ENCODE data around the gene THADA. TPM values are rescaled to one million over a fixed set of nuclear protein-coding genes. Genes with fewer than 3 reads are reported as not detected.

THADA gene
- total RNA-seq, 1 donor from 2014 or later, result 19.4 TPM

DNA sequence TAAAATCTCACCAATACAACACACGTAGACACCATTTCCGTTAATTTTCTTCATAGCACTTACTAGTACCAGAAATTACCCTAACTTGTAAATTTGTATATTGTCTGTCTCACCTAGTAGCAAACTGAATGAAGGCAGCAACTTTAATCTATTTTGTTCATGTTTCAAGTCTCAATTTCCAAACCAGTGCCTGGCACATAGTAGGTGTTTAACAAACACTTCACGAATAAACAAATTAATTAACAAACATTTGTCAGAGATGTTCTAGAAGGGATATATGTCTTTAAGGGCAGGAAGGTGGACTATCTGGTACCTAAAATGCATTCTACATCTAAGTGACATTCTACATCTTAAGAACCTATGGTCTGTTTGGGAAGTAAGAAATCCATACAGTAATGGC is 963 bp downstream of the THADA start:
- H3K4me3 Mint-ChIP-seq (ENCODE audit: unreplicated experiment), result peak overlapping the region; percentile 92
- H3K9me3 Mint-ChIP-seq (ENCODE audit: unreplicated experiment), result no peaks in the 10 kb centered on the region
- TF ChIP-seq, protein P1, sequence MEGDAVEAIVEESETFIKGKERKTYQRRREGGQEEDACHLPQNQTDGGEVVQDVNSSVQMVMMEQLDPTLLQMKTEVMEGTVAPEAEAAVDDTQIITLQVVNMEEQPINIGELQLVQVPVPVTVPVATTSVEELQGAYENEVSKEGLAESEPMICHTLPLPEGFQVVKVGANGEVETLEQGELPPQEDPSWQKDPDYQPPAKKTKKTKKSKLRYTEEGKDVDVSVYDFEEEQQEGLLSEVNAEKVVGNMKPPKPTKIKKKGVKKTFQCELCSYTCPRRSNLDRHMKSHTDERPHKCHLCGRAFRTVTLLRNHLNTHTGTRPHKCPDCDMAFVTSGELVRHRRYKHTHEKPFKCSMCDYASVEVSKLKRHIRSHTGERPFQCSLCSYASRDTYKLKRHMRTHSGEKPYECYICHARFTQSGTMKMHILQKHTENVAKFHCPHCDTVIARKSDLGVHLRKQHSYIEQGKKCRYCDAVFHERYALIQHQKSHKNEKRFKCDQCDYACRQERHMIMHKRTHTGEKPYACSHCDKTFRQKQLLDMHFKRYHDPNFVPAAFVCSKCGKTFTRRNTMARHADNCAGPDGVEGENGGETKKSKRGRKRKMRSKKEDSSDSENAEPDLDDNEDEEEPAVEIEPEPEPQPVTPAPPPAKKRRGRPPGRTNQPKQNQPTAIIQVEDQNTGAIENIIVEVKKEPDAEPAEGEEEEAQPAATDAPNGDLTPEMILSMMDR (IDR thresholded peaks at IDR 0.05; ENCODE audit: unreplicated experiment), result no peak
- peak overlapping the region; percentile 97 for H3K27ac Mint-ChIP-seq (ENCODE audit: unreplicated experiment)
- no peaks in the 10 kb centered on the region for H3K27me3 Mint-ChIP-seq (ENCODE audit: unreplicated experiment)
- peaks cover 10% of the 10 kb centered on the region for H3K4me1 Mint-ChIP-seq (ENCODE audit: unreplicated experiment)
- H3K36me3 Mint-ChIP-seq (ENCODE audit: low read depth, unreplicated experiment), result no peaks in the 10 kb centered on the region
- DNase-seq (ENCODE audit: low spot score), result no peak

DNA sequence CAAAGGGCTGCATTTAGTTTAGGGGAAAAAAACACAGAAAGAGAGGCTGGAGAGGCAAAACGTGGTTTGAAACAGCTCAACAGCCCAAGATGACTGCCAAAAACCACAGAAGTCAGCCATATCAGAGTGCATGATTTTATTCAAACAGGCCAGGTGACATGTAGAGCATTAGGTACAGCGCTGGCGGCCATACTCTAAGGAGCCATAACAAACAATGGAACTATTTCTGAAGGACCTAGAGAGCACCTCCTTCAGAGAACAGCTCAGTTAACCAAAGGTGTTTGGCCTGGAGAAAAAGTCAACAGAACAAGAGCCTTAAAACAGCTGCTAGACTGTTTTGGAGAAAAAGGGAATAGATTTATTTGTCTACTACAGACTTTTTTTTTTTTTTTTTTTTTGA is 2.6 kb downstream of the THADA start:
- no peak overlapping the region for H3K27ac Mint-ChIP-seq (ENCODE audit: unreplicated experiment)
- H3K27me3 Mint-ChIP-seq (ENCODE audit: unreplicated experiment), result no peaks in the 10 kb centered on the region
- no peaks in the 10 kb centered on the region for H3K9me3 Mint-ChIP-seq (ENCODE audit: unreplicated experiment)
- H3K36me3 Mint-ChIP-seq (ENCODE audit: low read depth, unreplicated experiment), result no peaks in the 10 kb centered on the region
- DNase-seq (ENCODE audit: low spot score), result no peak
- TF ChIP-seq, protein P1 (IDR thresholded peaks at IDR 0.05; ENCODE audit: unreplicated experiment), result no peak
- no peak overlapping the region for H3K4me3 Mint-ChIP-seq (ENCODE audit: unreplicated experiment)
- H3K4me1 Mint-ChIP-seq (ENCODE audit: unreplicated experiment), result peaks cover 10% of the 10 kb centered on the region

DNA sequence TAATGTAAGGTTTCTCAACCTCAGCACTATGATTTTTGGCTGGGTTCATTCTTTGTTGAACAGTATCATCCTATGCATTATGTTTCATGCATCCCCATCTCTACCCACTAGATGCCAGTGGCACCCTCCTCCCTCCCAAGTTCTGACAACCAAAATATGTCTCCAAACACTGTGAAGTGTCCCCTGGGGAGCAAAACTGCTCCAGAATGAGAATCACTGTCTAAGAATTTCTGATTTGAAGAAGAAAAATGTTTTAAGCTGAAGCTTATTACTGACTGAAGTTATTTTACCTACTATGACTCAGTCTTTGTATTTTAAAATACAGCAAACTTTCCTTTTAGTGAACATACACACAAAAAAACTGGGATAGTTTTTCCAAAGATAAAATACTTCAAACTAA is 3.4 kb downstream of the THADA start:
- no peak for DNase-seq (ENCODE audit: low spot score)
- Mint-ChIP-seq H3K27me3 (ENCODE audit: unreplicated experiment) (no peaks in the 10 kb centered on the region), H3K4me3 (ENCODE audit: unreplicated experiment) (no peak overlapping the region), H3K27ac (ENCODE audit: unreplicated experiment) (no peak overlapping the region), H3K36me3 (ENCODE audit: low read depth, unreplicated experiment) (no peaks in the 10 kb centered on the region), H3K4me1 (ENCODE audit: unreplicated experiment) (peaks cover 10% of the 10 kb centered on the region), H3K9me3 (ENCODE audit: unreplicated experiment) (no peaks in the 10 kb centered on the region)
- TF ChIP-seq, protein P1 (IDR thresholded peaks at IDR 0.05; ENCODE audit: unreplicated experiment), result no peak

DNA sequence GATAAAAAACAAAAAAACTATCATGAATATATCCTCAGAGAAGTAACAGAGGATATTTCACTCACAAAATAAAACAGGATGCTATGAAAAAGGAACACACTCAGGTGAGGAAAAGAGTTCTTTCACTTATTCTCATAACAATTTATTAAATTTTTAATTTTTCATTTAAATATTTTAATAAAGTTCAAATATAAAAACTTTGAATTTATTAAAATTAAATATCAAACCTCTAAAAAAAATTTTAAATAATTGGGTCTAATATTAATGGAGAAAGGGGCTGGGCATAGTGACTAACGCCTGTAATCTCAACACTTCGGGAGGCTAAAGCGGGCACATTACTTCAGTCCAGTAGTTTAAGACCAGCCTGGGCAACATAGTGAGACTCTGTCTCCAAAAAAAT is 10.1 kb downstream of the THADA start:
- no peaks in the 10 kb centered on the region for H3K9me3 Mint-ChIP-seq (ENCODE audit: unreplicated experiment)
- TF ChIP-seq, protein P1 (IDR thresholded peaks at IDR 0.05; ENCODE audit: unreplicated experiment), result no peak
- H3K27ac Mint-ChIP-seq (ENCODE audit: unreplicated experiment), result no peak overlapping the region
- no peak for DNase-seq (ENCODE audit: low spot score)
- peaks cover 2% of the 10 kb centered on the region for H3K27me3 Mint-ChIP-seq (ENCODE audit: unreplicated experiment)
- H3K4me1 Mint-ChIP-seq (ENCODE audit: unreplicated experiment), result no peaks in the 10 kb centered on the region
- no peaks in the 10 kb centered on the region for H3K36me3 Mint-ChIP-seq (ENCODE audit: low read depth, unreplicated experiment)
- H3K4me3 Mint-ChIP-seq (ENCODE audit: unreplicated experiment), result no peak overlapping the region

DNA sequence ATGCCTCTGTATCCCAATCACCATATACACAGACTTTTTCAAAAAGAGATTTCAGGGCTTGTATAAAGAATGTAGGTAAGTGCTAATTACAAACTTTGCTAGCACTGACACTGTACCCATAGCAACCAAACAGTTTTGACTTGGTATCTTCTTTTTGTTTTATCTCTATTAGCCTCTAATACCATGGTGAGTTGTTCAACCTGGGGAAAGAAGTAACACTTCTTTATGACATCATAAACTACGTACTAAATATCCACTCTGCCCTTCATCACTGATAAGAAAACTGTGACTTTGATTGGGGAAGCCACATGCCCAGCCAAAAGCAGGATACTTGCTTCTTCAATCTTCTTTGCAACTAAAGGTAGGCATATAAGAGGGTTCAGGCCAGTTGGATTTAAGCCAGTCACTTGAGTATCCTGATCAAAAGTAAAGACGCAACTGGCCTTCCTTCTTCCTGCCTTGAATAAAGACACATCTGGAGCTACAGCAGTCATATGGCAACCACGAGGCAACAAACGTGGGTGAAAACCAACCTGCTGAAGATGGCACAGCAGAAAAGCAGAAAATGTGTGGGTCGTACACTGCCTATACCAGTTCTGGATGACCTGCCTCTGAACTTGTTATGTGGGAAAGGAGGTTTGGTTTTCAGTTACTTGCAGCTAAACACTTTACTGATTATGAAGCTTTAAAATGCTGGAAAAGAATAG is 16.4 kb downstream of the THADA start:
- no peak overlapping the region for H3K27ac Mint-ChIP-seq (ENCODE audit: unreplicated experiment)
- no peaks in the 10 kb centered on the region for H3K9me3 Mint-ChIP-seq (ENCODE audit: unreplicated experiment)
- DNase-seq (ENCODE audit: low spot score), result no peak
- no peak overlapping the region for H3K4me3 Mint-ChIP-seq (ENCODE audit: unreplicated experiment)
- no peaks in the 10 kb centered on the region for H3K4me1 Mint-ChIP-seq (ENCODE audit: unreplicated experiment)
- TF ChIP-seq, protein P1 (IDR thresholded peaks at IDR 0.05; ENCODE audit: unreplicated experiment), result no peak
- no peaks in the 10 kb centered on the region for H3K27me3 Mint-ChIP-seq (ENCODE audit: unreplicated experiment)
- H3K36me3 Mint-ChIP-seq (ENCODE audit: low read depth, unreplicated experiment), result peaks cover 7% of the 10 kb centered on the region
